GM12875 (cell line): Measurements from ENCODE around the gene TPI1.

Source experiments
- H3K4me3 ChIP-seq: one replicate; pipeline ENCODE4 v1.5.1; 2011; ENCODE audit warnings: low read depth, low read length, control low read depth
- TF ChIP-seq, protein P1 (sequence below): IDR thresholded peaks from 2 replicates; pipeline ENCODE4 v1.5.1; 2011; ENCODE audit warnings: low read depth, mild to moderate bottlenecking, control low read depth, inconsistent platforms, low read length, moderate library complexity, borderline replicate concordance; ENCODE audit not compliant: insufficient read depth

Gene TPI1

DNA sequence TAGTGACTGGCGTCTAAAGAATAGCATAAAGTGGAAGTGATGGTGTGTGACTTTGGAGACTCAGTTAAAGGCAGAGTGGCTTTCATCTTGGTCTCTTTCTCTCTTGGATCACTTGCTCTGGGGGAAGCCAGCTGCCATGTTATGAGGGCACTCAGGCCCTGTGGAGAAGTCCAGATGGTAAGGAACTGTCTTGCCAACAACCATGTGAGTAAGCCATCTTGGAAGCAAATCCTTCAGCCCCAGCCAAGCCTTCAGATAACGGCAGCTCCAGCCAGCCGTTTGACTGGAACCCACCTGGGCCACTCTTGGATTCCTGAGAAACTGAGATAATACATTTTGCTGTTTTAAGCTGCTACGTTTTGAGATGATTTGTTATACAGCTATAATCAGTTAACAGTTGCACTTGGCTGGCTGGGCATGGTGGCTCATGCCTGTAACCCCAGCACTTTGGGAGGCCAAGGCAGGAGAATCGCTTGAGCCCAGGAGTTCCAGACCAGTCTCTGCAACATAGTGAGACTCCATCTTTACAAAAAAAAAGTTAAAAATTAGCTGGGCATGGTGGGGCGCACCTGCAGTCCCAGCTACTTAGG is 29.6 kb downstream of the TPI1 start:
- TF ChIP-seq, protein P1, sequence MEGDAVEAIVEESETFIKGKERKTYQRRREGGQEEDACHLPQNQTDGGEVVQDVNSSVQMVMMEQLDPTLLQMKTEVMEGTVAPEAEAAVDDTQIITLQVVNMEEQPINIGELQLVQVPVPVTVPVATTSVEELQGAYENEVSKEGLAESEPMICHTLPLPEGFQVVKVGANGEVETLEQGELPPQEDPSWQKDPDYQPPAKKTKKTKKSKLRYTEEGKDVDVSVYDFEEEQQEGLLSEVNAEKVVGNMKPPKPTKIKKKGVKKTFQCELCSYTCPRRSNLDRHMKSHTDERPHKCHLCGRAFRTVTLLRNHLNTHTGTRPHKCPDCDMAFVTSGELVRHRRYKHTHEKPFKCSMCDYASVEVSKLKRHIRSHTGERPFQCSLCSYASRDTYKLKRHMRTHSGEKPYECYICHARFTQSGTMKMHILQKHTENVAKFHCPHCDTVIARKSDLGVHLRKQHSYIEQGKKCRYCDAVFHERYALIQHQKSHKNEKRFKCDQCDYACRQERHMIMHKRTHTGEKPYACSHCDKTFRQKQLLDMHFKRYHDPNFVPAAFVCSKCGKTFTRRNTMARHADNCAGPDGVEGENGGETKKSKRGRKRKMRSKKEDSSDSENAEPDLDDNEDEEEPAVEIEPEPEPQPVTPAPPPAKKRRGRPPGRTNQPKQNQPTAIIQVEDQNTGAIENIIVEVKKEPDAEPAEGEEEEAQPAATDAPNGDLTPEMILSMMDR = no peak
- H3K4me3 ChIP-seq = no peak overlapping the region

DNA sequence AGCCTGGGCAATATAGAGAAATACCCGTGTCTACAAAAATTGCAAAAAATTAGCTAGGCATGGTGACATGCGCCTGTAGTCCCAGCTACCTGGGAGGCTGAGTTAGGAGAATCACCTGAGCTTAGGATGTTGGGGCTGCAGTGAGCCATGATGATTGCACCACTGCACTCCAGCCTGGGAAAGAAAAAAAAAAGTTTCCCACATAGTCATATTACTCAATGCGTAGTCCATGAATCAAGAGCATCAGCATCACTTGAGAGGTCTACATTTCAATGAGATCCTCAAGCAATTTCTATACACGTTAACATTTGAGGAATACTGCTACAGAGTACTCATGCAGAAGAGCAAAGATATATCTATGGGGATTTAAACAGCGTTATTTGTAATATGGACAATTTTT is 32.1 kb downstream of the TPI1 start:
- TF ChIP-seq, protein P1 = no peak
- no peak overlapping the region for H3K4me3 ChIP-seq

DNA sequence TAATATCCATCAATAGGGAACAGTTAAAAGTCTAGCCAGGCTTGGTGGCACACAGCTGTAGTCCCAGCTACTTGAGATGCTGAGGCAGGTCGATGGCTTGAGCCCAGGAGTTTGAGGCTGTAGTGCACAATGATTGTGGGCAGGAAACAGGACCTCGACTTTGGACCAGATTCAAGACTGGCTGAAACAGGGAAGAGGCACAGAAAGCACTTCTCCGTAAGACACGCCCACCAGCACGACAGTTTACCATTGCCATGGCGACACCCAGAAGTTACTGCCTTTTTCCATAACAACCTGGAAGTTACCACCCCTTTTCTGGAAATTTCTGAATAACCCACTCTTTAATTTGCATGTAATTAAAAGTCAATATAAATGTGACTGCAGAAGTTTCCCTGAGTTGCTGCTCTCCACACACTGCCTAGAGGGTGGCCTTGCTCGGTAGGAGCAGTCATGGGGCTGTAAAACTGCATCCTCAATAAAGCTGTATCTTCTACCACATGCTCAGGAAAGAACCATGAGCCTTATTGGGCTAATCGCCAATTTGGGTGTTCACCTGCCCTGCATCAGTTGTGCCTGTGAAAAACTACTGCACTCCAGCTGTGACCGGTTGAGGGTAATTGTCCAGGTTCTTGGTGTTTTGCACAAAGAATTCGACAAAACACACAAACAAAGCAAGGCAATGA is 32.6 kb downstream of the TPI1 start:
- TF ChIP-seq, protein P1 = no peak
- H3K4me3 ChIP-seq = no peak overlapping the region

DNA sequence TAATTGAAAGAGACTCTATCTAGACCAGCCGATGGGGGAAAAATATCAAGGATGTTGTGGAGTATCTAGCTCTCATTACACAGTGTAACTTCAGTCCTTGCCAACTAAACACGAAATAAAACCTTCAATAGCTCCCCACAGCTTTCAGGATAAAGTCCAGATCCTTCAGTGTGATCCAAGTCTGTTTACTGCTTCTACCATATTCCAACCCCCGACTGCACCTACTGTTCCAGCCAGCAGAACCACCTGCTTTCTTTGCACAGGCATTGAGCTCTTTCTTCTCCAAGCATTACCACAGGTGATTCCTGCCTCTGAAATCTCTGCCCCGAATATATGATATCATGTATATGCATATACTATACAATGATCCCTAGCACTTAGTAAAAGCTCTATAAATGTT is 35.1 kb downstream of the TPI1 start:
- TF ChIP-seq, protein P1 = no peak
- H3K4me3 ChIP-seq = no peak overlapping the region

DNA sequence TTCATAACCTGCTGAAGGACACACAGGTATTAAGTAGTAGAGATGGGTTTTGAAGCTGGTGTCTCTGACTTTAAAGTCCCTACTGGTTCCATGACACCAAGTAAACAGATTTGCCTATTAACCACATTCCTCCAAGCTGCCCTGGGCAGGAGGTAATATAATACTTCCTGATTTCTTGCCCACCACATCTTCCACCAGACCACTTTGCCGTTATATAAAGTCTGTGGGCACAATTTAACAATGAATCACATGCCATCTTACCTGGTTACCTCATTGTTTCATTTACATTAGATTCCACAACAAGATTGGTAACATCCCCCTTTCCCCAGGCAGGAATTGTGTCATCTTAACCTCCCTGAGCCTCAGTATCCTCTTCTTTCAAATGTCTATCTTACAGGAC is 36.4 kb downstream of the TPI1 start:
- H3K4me3 ChIP-seq = no peak overlapping the region
- TF ChIP-seq, protein P1 = no peak

DNA sequence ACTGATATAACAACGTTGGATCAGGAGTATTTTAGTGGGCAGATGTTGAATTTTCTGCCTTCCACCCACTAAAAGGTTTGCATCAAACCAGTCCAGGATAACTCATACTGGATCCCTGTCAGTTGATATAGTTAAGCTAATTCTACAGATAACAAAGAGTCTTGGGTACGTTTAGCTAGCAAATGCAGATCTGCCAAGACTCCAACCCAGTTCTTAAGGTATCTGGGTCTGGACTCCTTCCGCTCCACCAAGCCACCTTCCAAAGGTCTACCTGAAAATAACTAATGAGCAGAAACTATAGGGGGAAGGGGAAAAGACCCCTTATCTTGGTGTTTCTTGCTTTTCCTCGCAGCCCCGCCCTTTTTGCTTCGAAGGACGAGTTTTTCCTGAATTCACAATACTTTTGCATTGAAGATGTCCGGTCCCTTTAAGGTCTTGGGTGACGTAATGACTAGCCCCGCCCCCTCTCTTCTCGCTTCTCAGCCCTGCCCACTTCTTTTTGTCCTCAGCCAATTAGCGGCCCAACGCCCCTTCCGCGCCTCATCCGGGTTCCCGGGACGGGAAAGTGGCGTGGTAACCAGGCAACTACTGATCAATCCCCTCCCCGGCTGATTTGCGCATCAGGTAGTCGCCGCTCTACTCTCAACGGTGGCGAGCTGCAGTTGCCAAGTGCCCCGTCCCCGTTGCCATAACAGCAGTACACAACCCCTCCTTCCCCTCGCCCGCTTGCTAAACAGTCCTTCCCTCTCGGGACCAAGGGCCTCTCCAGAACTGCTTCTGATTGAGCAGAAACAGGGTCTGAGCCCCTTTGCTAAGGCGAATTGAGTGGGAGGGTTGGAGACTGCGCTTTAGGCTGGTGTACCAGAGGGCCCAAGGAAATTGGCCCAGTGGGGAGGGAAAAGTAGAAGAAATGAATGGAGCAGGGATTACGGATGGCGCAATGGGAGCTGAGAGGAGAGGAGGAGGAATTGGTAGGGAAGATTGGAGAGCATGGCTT is 37.2 kb downstream of the TPI1 start, which contains the start of gene LRRC23:
TSS of gene LRRC23 (plus strand) at position 543 of the 997 bp plus-strand sequence. CDS start 812 bp downstream, outside the sequence.
- TF ChIP-seq, protein P1 = no peak
- H3K4me3 ChIP-seq = peak within 1 kb of the TSS; percentile 78
